HepG2 (cell line): Measurements from ENCODE around the gene ORC1. TPM values are rescaled to one million over a fixed set of nuclear protein-coding genes. Genes with fewer than 3 reads are reported as not detected.

Experiments
- BORCS8-MEF2B ChIP-seq: sonication (generic); formaldehyde crosslinking; IDR thresholded peaks from 2 replicates; pipeline ENCODE4 v1.8.0; 2022; ENCODE audit warnings: mild to moderate bottlenecking, missing genetic modification reagents
- CEBPG ChIP-seq: IDR thresholded peaks from 2 replicates; pipeline ENCODE4 v1.6.1; 2016
- KDM4B ChIP-seq: sonication (generic); formaldehyde crosslinking; IDR thresholded peaks from 2 replicates; pipeline ENCODE4 v1.4.0; 2020; ENCODE audit warnings: missing genetic modification reagents
- KDM5B ChIP-seq: sonication (generic); formaldehyde crosslinking; IDR thresholded peaks from 2 replicates; pipeline ENCODE4 v1.4.0; 2020; ENCODE audit warnings: missing genetic modification reagents, mild to moderate bottlenecking, borderline replicate concordance
- KLF6 ChIP-seq: IDR thresholded peaks from 2 replicates; pipeline ENCODE4 v1.8.0; 2016; ENCODE audit warnings: missing biosample characterization, missing genetic modification reagents
- NAIF1 ChIP-seq: sonication (generic); formaldehyde crosslinking; IDR thresholded peaks from 2 replicates; pipeline ENCODE4 v1.5.0; 2020; ENCODE audit warnings: mild to moderate bottlenecking, missing genetic modification reagents, borderline replicate concordance
- SIX1 ChIP-seq: sonication (generic); formaldehyde crosslinking; IDR thresholded peaks from 2 replicates; pipeline ENCODE4 v1.4.0; 2020; ENCODE audit warnings: missing genetic modification reagents, borderline replicate concordance
- SMARCE1 ChIP-seq: fragments of 450-650 bp; IDR thresholded peaks from 2 replicates; pipeline ENCODE4 v1.6.1; 2017; ENCODE audit warnings: borderline replicate concordance
- SP1 ChIP-seq, 2 experiments: fragments of 450-650 bp in 1 of 2; sonication (generic) in 1 of 2; formaldehyde crosslinking in 1 of 2; IDR thresholded peaks; 2 replicates each; pipeline versions ENCODE4 v1.4.0 to v1.6.1; 2016 to 2020; ENCODE audit warnings: missing genetic modification reagents in 1 of 2
- TAF1 ChIP-seq: sonication (generic); formaldehyde crosslinking; IDR thresholded peaks from 2 replicates; pipeline ENCODE4 v1.4.0; 2020; ENCODE audit warnings: missing genetic modification reagents
- ZFP62 ChIP-seq: sonication (generic); formaldehyde crosslinking; IDR thresholded peaks from 2 replicates; pipeline ENCODE4 v1.4.0; 2020; ENCODE audit warnings: missing genetic modification reagents
- ZFX ChIP-seq: sonication (generic); formaldehyde crosslinking; IDR thresholded peaks from 2 replicates; pipeline ENCODE4 v1.4.0; 2020; ENCODE audit warnings: mild to moderate bottlenecking, low read depth, missing genetic modification reagents, moderate library complexity
- ZNF543 ChIP-seq: sonication (generic); formaldehyde crosslinking; IDR thresholded peaks from 2 replicates; pipeline ENCODE4 v1.4.0; 2020; ENCODE audit warnings: mild to moderate bottlenecking, missing genetic modification reagents
- ZNF549 ChIP-seq: sonication (generic); formaldehyde crosslinking; IDR thresholded peaks from 2 replicates; pipeline ENCODE4 v1.5.0; 2020; ENCODE audit warnings: missing genetic modification reagents
- ZNF614 ChIP-seq: IDR thresholded peaks from 2 replicates; pipeline ENCODE4 v1.6.1; 2018; ENCODE audit warnings: missing biosample characterization, missing genetic modification reagents, inconsistent platforms, borderline replicate concordance
- polyA plus RNA-seq, 8 experiments: library from polyadenylated mRNA; depleted of rRNA in 3 of 8; stranded (reverse) in 7 of 8; unstranded in 1 of 8; fragments of >200 nt; fragmentation: Illumina TruSeq in 4 of 8; extraction: Trizol in 4 of 8; gene quantifications; 2 replicates each; pipeline versions ENCODE4 v1.2.1 to v1.2.3, GENCODE V29; 2011 to 2016; ENCODE audit warnings: low read depth in 4 of 8, missing spikeins in 1 of 8, mixed read lengths in 1 of 8; ENCODE audit not compliant: insufficient read depth in 1 of 8
- total RNA-seq, 5 experiments: library from RNA; depleted of rRNA; stranded (reverse); fragments of >200 nt; fragmentation: Illumina TruSeq; extraction: Trizol; gene quantifications; 2 replicates each; pipeline ENCODE4 v1.2.3, GENCODE V29; 2016; ENCODE audit warnings: low read depth in 1 of 5
- TF ChIP-seq, protein P1 (sequence below): sonication (generic); formaldehyde crosslinking; IDR thresholded peaks from 2 replicates; pipeline ENCODE4 v1.4.0; 2020; ENCODE audit warnings: missing genetic modification reagents, borderline replicate concordance
- TF ChIP-seq, protein P2 (sequence below): IDR thresholded peaks from 2 replicates; pipeline ENCODE4 v1.6.1; 2016; ENCODE audit warnings: control low read depth
- TF ChIP-seq, protein P3 (sequence below): sonication (generic); formaldehyde crosslinking; IDR thresholded peaks from 2 replicates; pipeline ENCODE4 v1.5.0; 2020; ENCODE audit warnings: mild to moderate bottlenecking, missing genetic modification reagents
- TF ChIP-seq, protein P4 (sequence below): sonication (generic); formaldehyde crosslinking; IDR thresholded peaks from 2 replicates; pipeline ENCODE4 v1.5.0; 2020; ENCODE audit warnings: missing genetic modification reagents, mild to moderate bottlenecking, borderline replicate concordance
- TF ChIP-seq, protein P5 (sequence below): sonication (generic); formaldehyde crosslinking; conservative IDR thresholded peaks from 2 replicates; pipeline ENCODE4 v1.8.0; 2022; ENCODE audit warnings: low read depth, missing genetic modification reagents

ORC1 gene
- total and polyA plus RNA-seq, 2 of the 13 experiments (the other 11 are each of a cell fraction or from before 2014, with no cell fraction given): 7.0 to 23.5 TPM

DNA sequence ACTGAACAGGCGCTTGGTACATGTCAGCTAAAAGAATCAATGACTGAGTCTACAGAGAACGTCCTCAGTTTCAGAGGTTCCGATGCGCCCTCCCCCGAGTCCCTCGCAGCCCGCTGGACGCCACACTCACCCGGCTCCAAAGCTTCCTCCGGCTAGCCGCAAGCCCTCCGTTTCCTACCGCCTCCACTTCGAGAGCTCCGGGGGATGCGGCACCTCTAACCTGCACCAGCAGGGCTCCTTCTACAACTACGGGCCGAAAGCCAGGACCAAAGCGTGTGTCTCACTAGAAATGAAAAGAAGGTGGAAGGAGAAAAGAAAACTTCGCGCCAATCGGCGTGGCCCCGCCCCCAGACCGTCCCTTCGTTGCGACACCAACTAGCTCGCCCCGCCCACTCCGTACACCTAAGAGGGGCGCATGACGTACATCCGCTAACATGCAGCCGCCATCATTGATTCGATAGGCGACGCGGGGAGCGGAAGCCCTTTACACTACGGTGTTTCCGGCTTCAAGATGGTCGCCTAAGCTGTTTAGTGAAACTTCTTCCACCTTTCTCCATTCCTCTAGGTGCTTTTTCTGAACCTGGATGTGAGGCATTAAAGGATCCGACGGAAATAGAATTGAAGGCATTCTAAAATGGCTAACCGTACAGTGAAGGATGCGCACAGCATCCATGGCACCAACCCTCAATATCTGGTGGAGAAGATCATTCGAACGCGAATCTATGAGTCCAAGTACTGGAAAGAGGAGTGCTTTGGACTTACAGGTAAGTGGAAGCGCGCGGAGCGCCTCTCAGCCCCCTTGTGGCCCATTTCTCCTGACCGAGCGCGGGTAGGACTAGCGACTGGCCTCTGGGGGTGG, at the start of gene ORC1, which contains the start of gene PRPF38A (continued):
- TF ChIP-seq, protein P1, sequence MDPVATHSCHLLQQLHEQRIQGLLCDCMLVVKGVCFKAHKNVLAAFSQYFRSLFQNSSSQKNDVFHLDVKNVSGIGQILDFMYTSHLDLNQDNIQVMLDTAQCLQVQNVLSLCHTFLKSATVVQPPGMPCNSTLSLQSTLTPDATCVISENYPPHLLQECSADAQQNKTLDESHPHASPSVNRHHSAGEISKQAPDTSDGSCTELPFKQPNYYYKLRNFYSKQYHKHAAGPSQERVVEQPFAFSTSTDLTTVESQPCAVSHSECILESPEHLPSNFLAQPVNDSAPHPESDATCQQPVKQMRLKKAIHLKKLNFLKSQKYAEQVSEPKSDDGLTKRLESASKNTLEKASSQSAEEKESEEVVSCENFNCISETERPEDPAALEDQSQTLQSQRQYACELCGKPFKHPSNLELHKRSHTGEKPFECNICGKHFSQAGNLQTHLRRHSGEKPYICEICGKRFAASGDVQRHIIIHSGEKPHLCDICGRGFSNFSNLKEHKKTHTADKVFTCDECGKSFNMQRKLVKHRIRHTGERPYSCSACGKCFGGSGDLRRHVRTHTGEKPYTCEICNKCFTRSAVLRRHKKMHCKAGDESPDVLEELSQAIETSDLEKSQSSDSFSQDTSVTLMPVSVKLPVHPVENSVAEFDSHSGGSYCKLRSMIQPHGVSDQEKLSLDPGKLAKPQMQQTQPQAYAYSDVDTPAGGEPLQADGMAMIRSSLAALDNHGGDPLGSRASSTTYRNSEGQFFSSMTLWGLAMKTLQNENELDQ (CRISPR knock-in tag): peak; percentile 7; the same call in 1 of the 2 replicates
- TF ChIP-seq NAIF1 (CRISPR knock-in tag): peak; percentile 54; the same call in 1 of the 2 replicates
- peak; percentile 65 for TF ChIP-seq ZFX (CRISPR knock-in tag)
- TF ChIP-seq KDM4B (CRISPR knock-in tag): no peak
- peak; percentile 79; the same call in 1 of the 2 replicates for TF ChIP-seq KLF6
- TF ChIP-seq, protein P2, sequence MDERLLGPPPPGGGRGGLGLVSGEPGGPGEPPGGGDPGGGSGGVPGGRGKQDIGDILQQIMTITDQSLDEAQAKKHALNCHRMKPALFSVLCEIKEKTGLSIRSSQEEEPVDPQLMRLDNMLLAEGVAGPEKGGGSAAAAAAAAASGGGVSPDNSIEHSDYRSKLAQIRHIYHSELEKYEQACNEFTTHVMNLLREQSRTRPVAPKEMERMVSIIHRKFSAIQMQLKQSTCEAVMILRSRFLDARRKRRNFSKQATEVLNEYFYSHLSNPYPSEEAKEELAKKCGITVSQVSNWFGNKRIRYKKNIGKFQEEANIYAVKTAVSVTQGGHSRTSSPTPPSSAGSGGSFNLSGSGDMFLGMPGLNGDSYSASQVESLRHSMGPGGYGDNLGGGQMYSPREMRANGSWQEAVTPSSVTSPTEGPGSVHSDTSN (CRISPR knock-in tag): no peak
- TF ChIP-seq KDM5B (CRISPR knock-in tag): peak; percentile 53; the same call in 1 of the 2 replicates
- TF ChIP-seq ZNF543: no peak
- TF ChIP-seq BORCS8-MEF2B: peak; percentile 39; the same call in 1 of the 2 replicates
- TF ChIP-seq SIX1 (CRISPR knock-in tag): no peak; the same call in 1 of the 2 replicates
- TF ChIP-seq, protein P3, sequence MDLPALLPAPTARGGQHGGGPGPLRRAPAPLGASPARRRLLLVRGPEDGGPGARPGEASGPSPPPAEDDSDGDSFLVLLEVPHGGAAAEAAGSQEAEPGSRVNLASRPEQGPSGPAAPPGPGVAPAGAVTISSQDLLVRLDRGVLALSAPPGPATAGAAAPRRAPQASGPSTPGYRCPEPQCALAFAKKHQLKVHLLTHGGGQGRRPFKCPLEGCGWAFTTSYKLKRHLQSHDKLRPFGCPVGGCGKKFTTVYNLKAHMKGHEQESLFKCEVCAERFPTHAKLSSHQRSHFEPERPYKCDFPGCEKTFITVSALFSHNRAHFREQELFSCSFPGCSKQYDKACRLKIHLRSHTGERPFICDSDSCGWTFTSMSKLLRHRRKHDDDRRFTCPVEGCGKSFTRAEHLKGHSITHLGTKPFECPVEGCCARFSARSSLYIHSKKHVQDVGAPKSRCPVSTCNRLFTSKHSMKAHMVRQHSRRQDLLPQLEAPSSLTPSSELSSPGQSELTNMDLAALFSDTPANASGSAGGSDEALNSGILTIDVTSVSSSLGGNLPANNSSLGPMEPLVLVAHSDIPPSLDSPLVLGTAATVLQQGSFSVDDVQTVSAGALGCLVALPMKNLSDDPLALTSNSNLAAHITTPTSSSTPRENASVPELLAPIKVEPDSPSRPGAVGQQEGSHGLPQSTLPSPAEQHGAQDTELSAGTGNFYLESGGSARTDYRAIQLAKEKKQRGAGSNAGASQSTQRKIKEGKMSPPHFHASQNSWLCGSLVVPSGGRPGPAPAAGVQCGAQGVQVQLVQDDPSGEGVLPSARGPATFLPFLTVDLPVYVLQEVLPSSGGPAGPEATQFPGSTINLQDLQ (CRISPR knock-in tag): no peak
- peak; percentile 98 for TF ChIP-seq CEBPG (CRISPR knock-in tag)
- TF ChIP-seq SMARCE1: no peak
- TF ChIP-seq ZNF549 (CRISPR knock-in tag): no peak
- TF ChIP-seq, protein P4, sequence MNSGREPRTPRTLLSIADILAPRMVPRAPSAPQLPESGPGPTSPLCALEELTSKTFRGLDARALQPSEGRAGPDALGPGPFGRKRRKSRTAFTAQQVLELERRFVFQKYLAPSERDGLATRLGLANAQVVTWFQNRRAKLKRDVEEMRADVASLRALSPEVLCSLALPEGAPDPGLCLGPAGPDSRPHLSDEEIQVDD (CRISPR knock-in tag): peak; percentile 15; the same call in 1 of the 2 replicates
- TF ChIP-seq TAF1 (CRISPR knock-in tag): peak; percentile 78
- TF ChIP-seq ZFP62 (CRISPR knock-in tag): no peak
- TF ChIP-seq ZNF614: peak; percentile 56; the same call in 1 of the 2 replicates
- TF ChIP-seq SP1 (IDR thresholded peaks at IDR 0.05): no peak
- TF ChIP-seq SP1 (CRISPR knock-in tag; IDR thresholded peaks at IDR 0.05): peak; percentile 99
- TF ChIP-seq, protein P5, sequence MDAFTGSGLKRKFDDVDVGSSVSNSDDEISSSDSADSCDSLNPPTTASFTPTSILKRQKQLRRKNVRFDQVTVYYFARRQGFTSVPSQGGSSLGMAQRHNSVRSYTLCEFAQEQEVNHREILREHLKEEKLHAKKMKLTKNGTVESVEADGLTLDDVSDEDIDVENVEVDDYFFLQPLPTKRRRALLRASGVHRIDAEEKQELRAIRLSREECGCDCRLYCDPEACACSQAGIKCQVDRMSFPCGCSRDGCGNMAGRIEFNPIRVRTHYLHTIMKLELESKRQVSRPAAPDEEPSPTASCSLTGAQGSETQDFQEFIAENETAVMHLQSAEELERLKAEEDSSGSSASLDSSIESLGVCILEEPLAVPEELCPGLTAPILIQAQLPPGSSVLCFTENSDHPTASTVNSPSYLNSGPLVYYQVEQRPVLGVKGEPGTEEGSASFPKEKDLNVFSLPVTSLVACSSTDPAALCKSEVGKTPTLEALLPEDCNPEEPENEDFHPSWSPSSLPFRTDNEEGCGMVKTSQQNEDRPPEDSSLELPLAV (CRISPR knock-in tag): no peak
